Neural cell (in vitro differentiated cells): ENCODE results near the gene SETBP1. TPM values are rescaled to one million over a fixed set of nuclear protein-coding genes. Genes with fewer than 3 reads are reported as not detected.
A peak's percentile ranks its signal among the peaks of the same experiment; 100 is the strongest.

Experiments
- H2AFZ ChIP-seq: fragments of 200-600, 300-800 bp; sonication (generic), shearing (Covaris generic); 2 replicates; pipeline ENCODE4 v1.6.0; 2014; ENCODE audit warnings: low read depth, mild to moderate bottlenecking, antibody characterized with exemption, low read length, moderate library complexity
- H3F3A ChIP-seq: fragments of 200-600 bp; shearing (Covaris generic); 2 replicates; pipeline ENCODE4 v1.6.1; 2016; ENCODE audit warnings: mild to moderate bottlenecking, moderate library complexity, mixed read lengths, antibody characterized with exemption, low read length; ENCODE audit not compliant: insufficient read depth, poor library complexity, severe bottlenecking
- H3K27ac ChIP-seq: fragments of 200-600, 300-800 bp; sonication (generic), shearing (Covaris generic); 2 replicates; pipeline ENCODE4 v1.5.1; 2014; ENCODE audit warnings: mild to moderate bottlenecking, low read length, moderate library complexity
- H3K27me3 ChIP-seq: fragments of 300-800, 200-600 bp; sonication (generic), shearing (Covaris generic); 2 replicates; pipeline ENCODE4 v1.6.0; 2014; ENCODE audit warnings: mild to moderate bottlenecking, low read depth, low read length, moderate library complexity; ENCODE audit not compliant: insufficient read depth
- H3K36me3 ChIP-seq: fragments of 300-800, 200-600 bp; sonication (generic), shearing (Covaris generic); 2 replicates; pipeline ENCODE4 v1.5.1; 2014; ENCODE audit warnings: mild to moderate bottlenecking, antibody characterized with exemption, low read length, moderate library complexity; ENCODE audit not compliant: insufficient read depth
- H3K4me2 ChIP-seq: fragments of 300-800, 200-600 bp; sonication (generic), shearing (Covaris generic); 2 replicates; pipeline ENCODE4 v1.6.0; 2014; ENCODE audit warnings: mild to moderate bottlenecking, low read length
- H3K4me3 ChIP-seq: fragments of 300-800, 200-600 bp; sonication (generic), shearing (Covaris generic); 2 replicates; pipeline ENCODE4 v1.5.1; 2014; ENCODE audit warnings: mild to moderate bottlenecking, low read length, moderate library complexity
- H3K79me2 ChIP-seq: fragments of 200-600 bp; shearing (Covaris generic); replicated peaks from 2 replicates; pipeline ENCODE4 v1.6.0; 2014; ENCODE audit warnings: mild to moderate bottlenecking, low read length, moderate library complexity; ENCODE audit not compliant: insufficient read depth
- H3K9ac ChIP-seq: fragments of 300-800, 200-600 bp; sonication (generic), shearing (Covaris generic); 2 replicates; pipeline ENCODE4 v1.6.1; 2016; ENCODE audit warnings: mild to moderate bottlenecking, low read length, mixed read lengths
- H3K9me2 ChIP-seq: fragments of 200-600 bp; shearing (Covaris generic); 2 replicates; pipeline ENCODE4 v1.6.1; 2016; ENCODE audit warnings: mild to moderate bottlenecking, low read length, mixed read lengths; ENCODE audit not compliant: insufficient read depth
- H3K9me3 ChIP-seq: fragments of 200-600, 300-800 bp; sonication (generic), shearing (Covaris generic); 2 replicates; pipeline ENCODE4 v1.6.1; 2016; ENCODE audit warnings: mild to moderate bottlenecking, mixed run types, low read length, moderate library complexity, mixed read lengths
- H4K20me1 ChIP-seq: fragments of 200-600 bp; shearing (Covaris generic); 2 replicates; pipeline ENCODE4 v1.6.1; 2016; ENCODE audit warnings: mild to moderate bottlenecking, mixed run types; ENCODE audit not compliant: insufficient read depth
- CTCF ChIP-seq: fragments of 450-650 bp; IDR thresholded peaks from 2 replicates; pipeline ENCODE4 v1.5.1; 2014; ENCODE audit warnings: antibody characterized with exemption, mild to moderate bottlenecking, moderate library complexity; ENCODE audit not compliant: poor library complexity, severe bottlenecking
- EP300 ChIP-seq: fragments of 450-650 bp; conservative IDR thresholded peaks from 2 replicates; pipeline ENCODE4 v1.6.1; 2014; ENCODE audit warnings: antibody characterized with exemption, mild to moderate bottlenecking, moderate library complexity; ENCODE audit not compliant: poor library complexity, severe bottlenecking
- EZH2 ChIP-seq: fragments of 200-600, 300-800 bp; shearing (Covaris generic), sonication (generic); IDR thresholded peaks from 2 replicates; pipeline ENCODE4 v1.6.1; 2014; ENCODE audit warnings: antibody characterized with exemption, low read length, borderline replicate concordance, mild to moderate bottlenecking; ENCODE audit not compliant: insufficient read depth, poor library complexity, severe bottlenecking
- MXI1 ChIP-seq: fragments of 450-650 bp; conservative IDR thresholded peaks from 2 replicates; pipeline ENCODE4 v1.6.1; 2014; ENCODE audit warnings: antibody characterized with exemption, mild to moderate bottlenecking; ENCODE audit not compliant: poor library complexity, severe bottlenecking
- POLR2AphosphoS5 ChIP-seq: IDR thresholded peaks from 2 replicates; pipeline ENCODE4 v1.6.1; 2012
- RAD21 ChIP-seq: fragments of 450-650 bp; conservative IDR thresholded peaks from 2 replicates; pipeline ENCODE4 v1.6.1; 2014; ENCODE audit warnings: antibody characterized with exemption, mild to moderate bottlenecking, moderate library complexity
- REST ChIP-seq: IDR thresholded peaks from 2 replicates; pipeline ENCODE4 v1.6.1; 2012; ENCODE audit warnings: borderline replicate concordance
- SMC3 ChIP-seq: fragments of 450-650 bp; conservative IDR thresholded peaks from 2 replicates; pipeline ENCODE4 v1.6.1; 2014; ENCODE audit warnings: antibody characterized with exemption, mild to moderate bottlenecking, moderate library complexity; ENCODE audit not compliant: poor library complexity
- TAF1 ChIP-seq: IDR thresholded peaks from 2 replicates; pipeline ENCODE4 v1.6.1; 2012; ENCODE audit warnings: low read depth
- polyA plus RNA-seq: library from polyadenylated mRNA; depleted of rRNA; stranded (reverse); fragments of >200 nt; gene quantifications from 2 replicates; pipeline ENCODE4 v1.2.3, GENCODE V29; 2014

Gene SETBP1
- polyA plus RNA-seq, 1 donor from 2014 or later: 13.7 TPM

GRCh38 chr18:44946529-44947113 lies 265.9 kb downstream of the SETBP1 start:
- Histone ChIP-seq H2AFZ (no peak overlapping the region), H4K20me1 (no peaks in the 10 kb centered on the region), H3K27ac (peak overlapping the region; percentile 79), H3F3A (peaks cover 5% of the 10 kb centered on the region), H3K36me3 (no peaks in the 10 kb centered on the region), H3K9ac (peak overlapping the region; percentile 38), H3K4me2 (no peak overlapping the region), H3K9me3 (no peaks in the 10 kb centered on the region), H3K9me2 (no peaks in the 10 kb centered on the region), H3K27me3 (no peaks in the 10 kb centered on the region), H3K79me2 (peaks cover 38% of the 10 kb centered on the region), H3K4me3 (peak overlapping the region; percentile 30)
- TF ChIP-seq EZH2 (no peak), REST (no peak), SMC3 (no peak), TAF1 (no peak), RAD21 (no peak), EP300 (no peak), POLR2AphosphoS5 (no peak), CTCF (no peak), MXI1 (no peak)

GRCh38 chr18:44949967-44950366 lies 269.3 kb downstream of the SETBP1 start:
- Histone ChIP-seq H4K20me1 (no peaks in the 10 kb centered on the region), H3F3A (peaks cover 5% of the 10 kb centered on the region), H3K4me3 (no peak overlapping the region), H2AFZ (no peak overlapping the region), H3K9me3 (no peaks in the 10 kb centered on the region), H3K9ac (no peak overlapping the region), H3K36me3 (peaks cover 12% of the 10 kb centered on the region), H3K27ac (no peak overlapping the region), H3K79me2 (peaks cover 14% of the 10 kb centered on the region), H3K4me2 (no peak overlapping the region), H3K9me2 (no peaks in the 10 kb centered on the region), H3K27me3 (no peaks in the 10 kb centered on the region)
- TF ChIP-seq SMC3 (no peak), TAF1 (no peak), RAD21 (no peak), EP300 (no peak), EZH2 (no peak)
